Hepatocyte (in vitro differentiated cells): ENCODE data around the gene ZBTB49. TPM values are rescaled to one million over a fixed set of nuclear protein-coding genes. Genes with fewer than 3 reads are reported as not detected.

Source experiments
- DNase-seq: peaks from one replicate; pipeline ENCODE4 v3.0.0-alpha.2; 2016; ENCODE audit warnings: low spot score
- H2AFZ ChIP-seq: fragments of 200-600 bp; sonication (generic); 2 replicates; pipeline ENCODE4 v1.6.0; 2016; ENCODE audit warnings: antibody characterized with exemption, mild to moderate bottlenecking
- H3K27ac ChIP-seq: fragments of 200-600 bp; sonication (generic); 2 replicates; pipeline ENCODE4 v1.5.1; 2016; ENCODE audit warnings: mild to moderate bottlenecking
- H3K27me3 ChIP-seq: fragments of 200-600 bp; sonication (generic); 2 replicates; pipeline ENCODE4 v1.6.1; 2016
- H3K36me3 ChIP-seq: fragments of 200-600 bp; sonication (generic); replicated peaks from 2 replicates; pipeline ENCODE4 v1.5.1; 2016; ENCODE audit warnings: low read depth; ENCODE audit not compliant: insufficient read depth
- H3K4me1 ChIP-seq: fragments of 200-600 bp; sonication (generic); 2 replicates; pipeline ENCODE4 v1.5.1; 2016; ENCODE audit warnings: mild to moderate bottlenecking, moderate library complexity; ENCODE audit not compliant: insufficient read depth
- H3K4me2 ChIP-seq: fragments of 200-600 bp; sonication (generic); 2 replicates; pipeline ENCODE4 v1.6.0; 2016
- H3K4me3 ChIP-seq: fragments of 200-600 bp; sonication (generic); 2 replicates; pipeline ENCODE4 v1.5.1; 2016; ENCODE audit warnings: mild to moderate bottlenecking
- H3K79me2 ChIP-seq: fragments of 200-600 bp; sonication (generic); 2 replicates; pipeline ENCODE4 v1.6.0; 2017; ENCODE audit warnings: mild to moderate bottlenecking
- H3K9me2 ChIP-seq: fragments of 200-600 bp; sonication (generic); replicated peaks from 2 replicates; pipeline ENCODE4 v1.6.0; 2017; ENCODE audit warnings: mild to moderate bottlenecking; ENCODE audit not compliant: insufficient read depth
- H3K9me3 ChIP-seq: fragments of 200-600 bp; sonication (generic); 2 replicates; pipeline ENCODE4 v1.5.1; 2016; ENCODE audit warnings: low read depth, mild to moderate bottlenecking
- H4K20me1 ChIP-seq: fragments of 200-600 bp; sonication (generic); 2 replicates; pipeline ENCODE4 v1.6.0; 2016; ENCODE audit warnings: mild to moderate bottlenecking; ENCODE audit not compliant: insufficient read depth, poor library complexity, severe bottlenecking
- EZH2 ChIP-seq: fragments of 200-600 bp; sonication (generic); IDR thresholded peaks from 2 replicates; pipeline ENCODE4 v1.6.1; 2016; ENCODE audit warnings: antibody characterized with exemption, mild to moderate bottlenecking, borderline replicate concordance
- EZH2phosphoT487 ChIP-seq: fragments of 200-600 bp; sonication (generic); IDR thresholded peaks from one replicate; pipeline ENCODE4 v1.6.1; 2018; ENCODE audit warnings: antibody characterized with exemption, mild to moderate bottlenecking, low read depth, moderate library complexity; ENCODE audit not compliant: unreplicated experiment, severe bottlenecking
- WGBS: methylation state at CpG from one replicate; pipeline ENCODE4 v1.1.6; 2016; ENCODE audit warnings: low lambda C conversion rate; ENCODE audit errors: missing lambda C conversion rate; 5-methylcytosine and 5-hydroxymethylcytosine counted together
- polyA plus RNA-seq: library from polyadenylated mRNA; unstranded; fragments of >200 nt; fragmentation: Nextera tagmentation; extraction: Ambion mirVana; gene quantifications from 2 replicates; pipeline ENCODE4 v1.2.1, GENCODE V29; 2016
- total RNA-seq: library from RNA; depleted of rRNA; stranded (reverse); fragments of >200 nt; gene quantifications from 2 replicates; pipeline ENCODE4 v1.2.3, GENCODE V29; 2014
- TF ChIP-seq, protein P1 (sequence below): fragments of 200-600 bp; sonication (generic); IDR thresholded peaks from 2 replicates; pipeline ENCODE4 v1.5.1; 2016; ENCODE audit warnings: antibody characterized with exemption, mild to moderate bottlenecking; ENCODE audit not compliant: poor library complexity

Gene ZBTB49
- total and polyA plus RNA-seq, 2 experiments from 2014 or later = 2.2 to 3.3 TPM

DNA sequence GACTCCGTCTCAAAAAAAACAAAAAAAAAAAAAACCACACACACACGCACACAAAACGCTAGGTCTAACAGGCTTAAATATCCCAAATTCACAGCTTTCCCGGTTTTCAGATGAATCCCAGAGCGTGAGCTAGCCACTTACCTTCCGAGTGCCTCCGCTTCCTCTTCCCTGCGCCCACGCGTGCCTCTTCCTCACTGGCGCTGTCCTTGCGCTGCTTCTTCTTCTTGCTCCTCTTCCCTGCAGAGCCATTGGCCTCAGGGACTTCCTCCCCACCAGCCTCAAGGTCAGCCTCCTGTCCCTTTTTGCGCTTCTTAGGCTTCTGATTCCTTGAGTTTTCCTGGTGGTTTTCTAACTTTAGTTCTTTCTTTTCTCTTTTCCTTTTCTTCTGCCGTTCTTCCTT is 15.8 kb upstream of the ZBTB49 start:
- Histone ChIP-seq H3K9me2 (no peaks in the 10 kb centered on the region), H3K36me3 (no peaks in the 10 kb centered on the region), H4K20me1 (no peaks in the 10 kb centered on the region), H3K27ac (no peak overlapping the region), H3K9me3 (no peaks in the 10 kb centered on the region), H3K4me2 (no peak overlapping the region), H3K4me3 (no peak overlapping the region), H3K4me1 (no peaks in the 10 kb centered on the region), H2AFZ (no peak overlapping the region), H3K79me2 (no peaks in the 10 kb centered on the region), H3K27me3 (no peaks in the 10 kb centered on the region)
- 96% methylated on average over 14 of the region's 14 CpGs for WGBS
- DNase-seq = no peak
- no peak for TF ChIP-seq EZH2phosphoT487
- TF ChIP-seq EZH2 = no peak
- TF ChIP-seq, protein P1, sequence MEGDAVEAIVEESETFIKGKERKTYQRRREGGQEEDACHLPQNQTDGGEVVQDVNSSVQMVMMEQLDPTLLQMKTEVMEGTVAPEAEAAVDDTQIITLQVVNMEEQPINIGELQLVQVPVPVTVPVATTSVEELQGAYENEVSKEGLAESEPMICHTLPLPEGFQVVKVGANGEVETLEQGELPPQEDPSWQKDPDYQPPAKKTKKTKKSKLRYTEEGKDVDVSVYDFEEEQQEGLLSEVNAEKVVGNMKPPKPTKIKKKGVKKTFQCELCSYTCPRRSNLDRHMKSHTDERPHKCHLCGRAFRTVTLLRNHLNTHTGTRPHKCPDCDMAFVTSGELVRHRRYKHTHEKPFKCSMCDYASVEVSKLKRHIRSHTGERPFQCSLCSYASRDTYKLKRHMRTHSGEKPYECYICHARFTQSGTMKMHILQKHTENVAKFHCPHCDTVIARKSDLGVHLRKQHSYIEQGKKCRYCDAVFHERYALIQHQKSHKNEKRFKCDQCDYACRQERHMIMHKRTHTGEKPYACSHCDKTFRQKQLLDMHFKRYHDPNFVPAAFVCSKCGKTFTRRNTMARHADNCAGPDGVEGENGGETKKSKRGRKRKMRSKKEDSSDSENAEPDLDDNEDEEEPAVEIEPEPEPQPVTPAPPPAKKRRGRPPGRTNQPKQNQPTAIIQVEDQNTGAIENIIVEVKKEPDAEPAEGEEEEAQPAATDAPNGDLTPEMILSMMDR = no peak

DNA sequence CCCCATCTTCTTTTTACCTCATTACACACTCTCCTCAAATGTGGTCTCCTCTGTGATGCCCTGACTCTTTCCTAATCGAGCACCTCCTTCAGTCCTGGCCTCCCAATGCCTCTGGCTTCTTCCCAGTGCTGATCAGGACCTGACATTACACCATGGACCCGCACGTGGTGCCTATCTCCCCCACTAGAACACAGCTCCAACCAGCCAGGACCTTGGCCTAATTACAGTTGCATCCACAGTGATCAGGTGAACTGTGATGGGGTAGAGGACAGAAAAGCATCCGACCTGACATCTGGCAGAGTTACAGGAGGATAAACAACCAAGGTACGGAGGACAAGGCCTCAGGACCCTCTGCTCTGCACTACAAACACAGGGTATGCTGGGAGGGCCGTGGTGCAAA is 12.5 kb upstream of the ZBTB49 start:
- no peaks in the 10 kb centered on the region for H3K9me2 ChIP-seq
- no peaks in the 10 kb centered on the region for H3K27me3 ChIP-seq
- H3K79me2 ChIP-seq = no peaks in the 10 kb centered on the region
- H3K36me3 ChIP-seq = no peaks in the 10 kb centered on the region
- H3K4me3 ChIP-seq = no peak overlapping the region
- 90% methylated on average over 6 of the region's 6 CpGs for WGBS
- no peak for TF ChIP-seq EZH2phosphoT487
- no peak for TF ChIP-seq EZH2
- TF ChIP-seq, protein P1 = no peak
- no peak overlapping the region for H3K27ac ChIP-seq
- H3K4me2 ChIP-seq = no peak overlapping the region
- H4K20me1 ChIP-seq = no peaks in the 10 kb centered on the region
- H2AFZ ChIP-seq = no peak overlapping the region
- no peaks in the 10 kb centered on the region for H3K9me3 ChIP-seq
- H3K4me1 ChIP-seq = no peaks in the 10 kb centered on the region
- no peak for DNase-seq

DNA sequence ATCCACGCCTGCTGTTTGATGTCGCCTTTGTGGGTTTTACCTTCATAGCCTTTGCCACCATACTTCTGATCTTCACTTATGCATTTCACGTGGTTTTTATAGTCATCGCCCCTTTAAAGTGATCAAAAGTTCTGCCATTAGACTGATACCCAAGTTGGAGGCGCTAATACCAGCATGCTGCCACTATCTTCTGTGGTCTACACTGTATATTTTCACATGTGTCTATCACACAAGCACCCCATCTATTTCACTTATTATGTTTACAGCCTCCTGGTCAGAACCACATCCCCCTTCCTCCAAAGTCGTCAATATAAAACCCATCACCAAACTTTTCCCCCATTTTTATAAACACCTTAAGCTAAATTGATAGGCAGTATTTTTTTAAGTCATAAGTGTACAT is 8.3 kb upstream of the ZBTB49 start:
- Histone ChIP-seq H3K27me3 (no peaks in the 10 kb centered on the region), H3K4me1 (peaks cover 3% of the 10 kb centered on the region), H3K79me2 (no peaks in the 10 kb centered on the region), H3K9me3 (no peaks in the 10 kb centered on the region), H3K4me3 (no peak overlapping the region), H3K4me2 (no peak overlapping the region), H3K27ac (no peak overlapping the region), H4K20me1 (no peaks in the 10 kb centered on the region), H2AFZ (no peak overlapping the region), H3K36me3 (no peaks in the 10 kb centered on the region), H3K9me2 (no peaks in the 10 kb centered on the region)
- no peak for DNase-seq
- 96% methylated on average over 6 of the region's 6 CpGs for WGBS
- TF ChIP-seq EZH2 (no peak), EZH2phosphoT487 (no peak)
- TF ChIP-seq, protein P1 = no peak
